Measurements from ENCODE around the gene AMBP.

AMBP gene

GRCh38 chr9:114116126-114116747 is 38.1 kb upstream of the AMBP start:
- TF ChIP-seq CTCF (IDR thresholded peaks at IDR 0.05; ENCODE audit: borderline replicate concordance, extremely low read depth, low read length, poor library complexity, severe bottlenecking) (no peak), EZH2 (IDR thresholded peaks at IDR 0.05; ENCODE audit: borderline replicate concordance, low read depth, low read length, severe bottlenecking) (no peak)
- H3K27me3 ChIP-seq (ENCODE audit: insufficient read depth, low read length, poor library complexity), result peaks cover 6% of the 10 kb centered on the region
- H3K9me3 ChIP-seq (ENCODE audit: insufficient read depth, low read length, severe bottlenecking), result no peaks in the 10 kb centered on the region
- H3K79me2 ChIP-seq (ENCODE audit: insufficient read depth, low read length), result no peaks in the 10 kb centered on the region
- H3K9ac ChIP-seq (ENCODE audit: low read depth, low read length), result no peak overlapping the region
- H4K20me1 ChIP-seq (ENCODE audit: insufficient read depth, low read length), result no peaks in the 10 kb centered on the region
- DNase-seq (no peak), ATAC-seq (ENCODE audit: insufficient read depth, low read depth) (no peak)
- no peak overlapping the region for H3K4me2 ChIP-seq (ENCODE audit: insufficient read depth, low read length)
- H3K27ac ChIP-seq (ENCODE audit: low read length), result no peak overlapping the region
- H2AFZ ChIP-seq (ENCODE audit: low read depth, low read length), result no peak overlapping the region
- H3K4me1 ChIP-seq (ENCODE audit: insufficient read depth, low read length), result no peaks in the 10 kb centered on the region
- no peak overlapping the region for H3K4me3 ChIP-seq (ENCODE audit: low read depth in 1 of 2, low read length in 2 of 2)
- no peaks in the 10 kb centered on the region for H3K36me3 ChIP-seq (ENCODE audit: insufficient read depth, low read length)

- Histone ChIP-seq H3K9ac (ENCODE audit: low read depth, low read length) (no peak overlapping the region), H3K4me1 (ENCODE audit: insufficient read depth, low read length) (no peaks in the 10 kb centered on the region), H3K4me2 (ENCODE audit: insufficient read depth, low read length) (no peak overlapping the region), H3K79me2 (ENCODE audit: insufficient read depth, low read length) (no peaks in the 10 kb centered on the region), H2AFZ (ENCODE audit: low read depth, low read length) (no peak overlapping the region), H3K27ac (ENCODE audit: low read length) (no peak overlapping the region), H3K9me3 (ENCODE audit: insufficient read depth, low read length, severe bottlenecking) (no peaks in the 10 kb centered on the region), H3K4me3 (ENCODE audit: low read depth in 1 of 2, low read length in 2 of 2) (no peak overlapping the region), H4K20me1 (ENCODE audit: insufficient read depth, low read length) (no peaks in the 10 kb centered on the region), H3K36me3 (ENCODE audit: insufficient read depth, low read length) (no peaks in the 10 kb centered on the region), H3K27me3 (ENCODE audit: insufficient read depth, low read length, poor library complexity) (peaks cover 6% of the 10 kb centered on the region)
- TF ChIP-seq CTCF (IDR thresholded peaks at IDR 0.05; ENCODE audit: borderline replicate concordance, extremely low read depth, low read length, poor library complexity, severe bottlenecking) (no peak), EZH2 (IDR thresholded peaks at IDR 0.05; ENCODE audit: borderline replicate concordance, low read depth, low read length, severe bottlenecking) (no peak)
- DNase-seq (no peak), ATAC-seq (ENCODE audit: insufficient read depth, low read depth) (no peak)
These were observed 37.6 kb upstream of the AMBP start for GRCh38 chr9:114115654-114116125.

GRCh38 chr9:114114364-114114763 is 36.3 kb upstream of the AMBP start:
- no peak for TF ChIP-seq EZH2 (IDR thresholded peaks at IDR 0.05; ENCODE audit: borderline replicate concordance, low read depth, low read length, severe bottlenecking)
- no peak for TF ChIP-seq CTCF (IDR thresholded peaks at IDR 0.05; ENCODE audit: borderline replicate concordance, extremely low read depth, low read length, poor library complexity, severe bottlenecking)
- no peak overlapping the region for H2AFZ ChIP-seq (ENCODE audit: low read depth, low read length)
- ATAC-seq (ENCODE audit: insufficient read depth, low read depth), result no peak
- no peaks in the 10 kb centered on the region for H3K4me1 ChIP-seq (ENCODE audit: insufficient read depth, low read length)
- no peak for DNase-seq
- H3K79me2 ChIP-seq (ENCODE audit: insufficient read depth, low read length), result no peaks in the 10 kb centered on the region
- H3K4me3 ChIP-seq (ENCODE audit: low read depth in 1 of 2, low read length in 2 of 2), result no peak overlapping the region
- peaks cover 6% of the 10 kb centered on the region for H3K27me3 ChIP-seq (ENCODE audit: insufficient read depth, low read length, poor library complexity)
- H3K9ac ChIP-seq (ENCODE audit: low read depth, low read length), result no peak overlapping the region
- no peak overlapping the region for H3K27ac ChIP-seq (ENCODE audit: low read length)
- no peaks in the 10 kb centered on the region for H4K20me1 ChIP-seq (ENCODE audit: insufficient read depth, low read length)
- H3K36me3 ChIP-seq (ENCODE audit: insufficient read depth, low read length), result no peaks in the 10 kb centered on the region
- no peaks in the 10 kb centered on the region for H3K9me3 ChIP-seq (ENCODE audit: insufficient read depth, low read length, severe bottlenecking)
- no peak overlapping the region for H3K4me2 ChIP-seq (ENCODE audit: insufficient read depth, low read length)

All from DND-41 (cell line).